Measurements from ENCODE around the gene GCNT1.

GRCh38 chr9:76502746-76503145 is 43.8 kb downstream of the GCNT1 start:
- TF ChIP-seq TAF1 (IDR thresholded peaks at IDR 0.05; ENCODE audit: low read depth) (no peak), USF1 (IDR thresholded peaks at IDR 0.05) (no peak), EGR1 (IDR thresholded peaks at IDR 0.05) (no peak), REST (IDR thresholded peaks at IDR 0.05; ENCODE audit: low read depth) (no peak), TCF12 (IDR thresholded peaks at IDR 0.05; ENCODE audit: low read depth) (no peak), ZBTB7A (IDR thresholded peaks at IDR 0.05; ENCODE audit: low read depth) (no peak), RAD21 (IDR thresholded peaks at IDR 0.05; ENCODE audit: low read depth) (no peak), YY1 (IDR thresholded peaks at IDR 0.05; ENCODE audit: low read depth) (no peak), CEBPB (IDR thresholded peaks at IDR 0.05) (no peak)
